Osteocyte (in vitro differentiated cells): ENCODE measurements around the gene SERPINB8. TPM values are rescaled to one million over a fixed set of nuclear protein-coding genes. Genes with fewer than 3 reads are reported as not detected.

Experiments used
- DNase-seq: peaks from one replicate; pipeline ENCODE4 v3.0.0; 2021; ENCODE audit warnings: mixed read lengths; ENCODE audit not compliant: unreplicated experiment; ENCODE audit errors: extremely low spot score
- H3K27ac Mint-ChIP-seq: one replicate; pipeline ENCODE4 v1.8.0; 2021; ENCODE audit warnings: mild to moderate bottlenecking, mixed read lengths; ENCODE audit not compliant: unreplicated experiment
- H3K27me3 Mint-ChIP-seq: one replicate; pipeline ENCODE4 v1.8.0; 2021; ENCODE audit warnings: mixed read lengths; ENCODE audit not compliant: unreplicated experiment
- H3K36me3 Mint-ChIP-seq: one replicate; pipeline ENCODE4 v1.8.0; 2021; ENCODE audit warnings: mixed read lengths; ENCODE audit not compliant: unreplicated experiment
- H3K4me1 Mint-ChIP-seq: one replicate; pipeline ENCODE4 v1.8.0; 2021; ENCODE audit warnings: mixed read lengths; ENCODE audit not compliant: unreplicated experiment
- H3K4me3 Mint-ChIP-seq: one replicate; pipeline ENCODE4 v1.8.0; 2021; ENCODE audit warnings: mild to moderate bottlenecking, moderate library complexity, mixed read lengths; ENCODE audit not compliant: unreplicated experiment
- H3K9me3 Mint-ChIP-seq: one replicate; pipeline ENCODE4 v1.8.0; 2021; ENCODE audit warnings: mixed read lengths; ENCODE audit not compliant: unreplicated experiment
- CTCF ChIP-seq: fragments of 200-600 bp; sonication (generic); IDR thresholded peaks from 2 replicates; pipeline ENCODE4 v1.5.0; 2021; ENCODE audit warnings: antibody characterized with exemption, mild to moderate bottlenecking, moderate library complexity
- total RNA-seq: library from RNA; stranded (reverse); gene quantifications from 2 replicates; pipeline ENCODE4 v1.2.1, GENCODE V29; 2021

SERPINB8 gene
- total RNA-seq, 1 donor from 2014 or later: 8.5 TPM

DNA sequence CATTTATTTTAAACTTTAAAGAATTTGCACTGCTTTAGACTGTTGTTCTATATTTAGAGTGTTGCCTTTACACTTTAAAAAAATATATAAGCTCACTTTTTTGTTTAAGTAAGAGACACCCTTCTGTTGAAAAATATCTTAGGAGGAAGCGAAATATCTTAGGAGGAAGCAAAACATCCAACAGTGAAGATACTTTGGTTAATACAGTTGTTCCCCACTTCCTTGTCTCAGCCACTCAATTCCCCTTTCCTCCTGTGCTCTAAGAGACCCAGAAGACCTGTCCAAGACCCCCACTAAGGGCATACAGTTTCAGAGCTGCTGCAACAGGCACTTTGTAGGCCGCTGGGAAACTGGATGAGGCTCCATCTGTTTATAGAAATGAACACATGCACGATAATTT lies 5.7 kb downstream of the SERPINB8 start:
- Mint-ChIP-seq H3K27me3 (no peaks in the 10 kb centered on the region), H3K27ac (peak overlapping the region; percentile 65), H3K9me3 (no peaks in the 10 kb centered on the region), H3K4me1 (peaks cover 40% of the 10 kb centered on the region), H3K36me3 (no peaks in the 10 kb centered on the region), H3K4me3 (no peak overlapping the region)
- no peak for TF ChIP-seq CTCF
- DNase-seq: no peak

DNA sequence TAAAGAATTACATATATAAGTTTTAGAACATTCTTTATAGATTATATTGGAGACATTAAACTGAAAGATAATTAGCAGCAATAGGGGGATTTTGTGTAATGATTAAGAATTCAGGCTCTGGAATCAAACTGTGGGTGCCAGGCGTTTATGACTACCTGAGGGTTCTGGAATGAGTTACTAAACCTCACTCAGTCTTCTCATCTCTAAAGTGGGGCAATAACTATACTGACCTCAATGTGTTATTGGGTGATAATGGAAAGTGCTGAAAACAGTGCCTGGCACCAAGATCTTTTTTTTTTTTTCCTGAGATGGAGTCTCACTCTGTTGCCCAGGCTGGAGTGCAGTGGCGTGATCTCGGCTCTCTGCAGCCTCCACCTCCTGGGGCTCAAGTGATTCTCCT lies 7.2 kb downstream of the SERPINB8 start:
- H3K27ac Mint-ChIP-seq: no peak overlapping the region
- DNase-seq: no peak
- H3K36me3 Mint-ChIP-seq: no peaks in the 10 kb centered on the region
- no peaks in the 10 kb centered on the region for H3K27me3 Mint-ChIP-seq
- TF ChIP-seq CTCF: no peak
- H3K9me3 Mint-ChIP-seq: no peaks in the 10 kb centered on the region
- peaks cover 28% of the 10 kb centered on the region for H3K4me1 Mint-ChIP-seq
- no peak overlapping the region for H3K4me3 Mint-ChIP-seq

DNA sequence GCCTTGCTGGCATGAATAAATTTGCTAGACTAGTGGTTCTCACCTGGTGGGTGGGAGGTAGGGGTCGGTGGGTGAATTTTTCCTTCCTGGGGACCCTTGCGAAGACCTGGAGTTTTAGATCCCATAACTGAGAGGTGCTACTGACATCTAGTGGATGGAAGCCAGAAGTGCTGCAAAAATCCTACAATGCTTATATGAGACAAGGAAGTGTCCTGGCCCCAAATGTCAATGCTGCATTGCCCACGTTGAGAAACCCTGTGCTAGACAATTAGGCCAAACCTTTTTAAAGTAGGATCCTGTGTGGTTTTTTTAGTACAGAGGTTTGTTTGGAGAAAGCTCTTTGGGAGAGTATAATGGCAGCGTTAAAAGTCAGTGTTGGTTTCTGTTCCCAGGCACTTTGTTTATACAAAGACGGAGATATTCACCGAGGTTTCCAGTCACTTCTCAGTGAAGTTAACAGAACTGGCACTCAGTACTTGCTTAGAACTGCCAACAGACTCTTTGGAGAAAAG lies 9.6 kb downstream of the SERPINB8 start:
- no peak for DNase-seq
- peak overlapping the region; percentile 83 for H3K27ac Mint-ChIP-seq
- H3K4me1 Mint-ChIP-seq: peaks cover 27% of the 10 kb centered on the region
- TF ChIP-seq CTCF: peak; percentile 92
- no peaks in the 10 kb centered on the region for H3K27me3 Mint-ChIP-seq
- peak overlapping the region; percentile 62 for H3K4me3 Mint-ChIP-seq
- H3K36me3 Mint-ChIP-seq: peaks cover 4% of the 10 kb centered on the region
- H3K9me3 Mint-ChIP-seq: no peaks in the 10 kb centered on the region

- peaks cover 23% of the 10 kb centered on the region for H3K4me1 Mint-ChIP-seq
- TF ChIP-seq CTCF: no peak
- no peaks in the 10 kb centered on the region for H3K9me3 Mint-ChIP-seq
- H3K27ac Mint-ChIP-seq: peak overlapping the region; percentile 83
- peak overlapping the region; percentile 26 for H3K4me3 Mint-ChIP-seq
- H3K36me3 Mint-ChIP-seq: peaks cover 9% of the 10 kb centered on the region
- no peaks in the 10 kb centered on the region for H3K27me3 Mint-ChIP-seq
- DNase-seq: no peak
Measured at GRCh38 chr18:63980027-63980426, 10.1 kb downstream of the SERPINB8 start.

DNA sequence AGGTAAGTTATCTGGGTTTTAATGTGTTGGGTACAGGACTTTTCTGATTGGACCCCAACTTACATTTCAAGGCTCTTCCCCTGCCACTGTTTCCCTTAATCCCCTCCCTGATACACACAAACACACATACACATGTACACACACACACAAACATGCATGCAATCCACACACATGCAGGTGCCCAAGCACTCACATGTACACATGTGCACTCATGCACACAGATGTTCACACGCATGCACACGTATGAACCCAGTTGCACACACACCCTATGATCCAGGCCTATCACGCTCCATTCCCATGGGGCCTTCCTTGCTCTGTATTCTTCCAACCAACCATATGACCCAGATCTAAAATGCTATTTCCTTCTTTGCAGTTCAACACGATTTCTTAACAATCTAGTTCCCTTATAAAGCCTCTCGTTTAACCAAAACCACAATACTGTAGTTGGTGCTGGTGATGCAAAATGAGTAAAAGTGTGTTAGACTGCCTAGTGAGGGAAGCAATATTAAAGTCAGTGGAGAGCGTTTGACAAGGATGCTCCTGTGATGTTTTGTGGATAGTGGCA lies 11.1 kb downstream of the SERPINB8 start:
- H3K4me1 Mint-ChIP-seq: peaks cover 15% of the 10 kb centered on the region
- no peak for TF ChIP-seq CTCF
- H3K27me3 Mint-ChIP-seq: no peaks in the 10 kb centered on the region
- H3K27ac Mint-ChIP-seq: no peak overlapping the region
- peaks cover 11% of the 10 kb centered on the region for H3K36me3 Mint-ChIP-seq
- no peak for DNase-seq
- no peaks in the 10 kb centered on the region for H3K9me3 Mint-ChIP-seq
- H3K4me3 Mint-ChIP-seq: no peak overlapping the region
